HUES64 (cell line): ENCODE data around the gene PRKCQ.

Experiments
- H3K27ac ChIP-seq: 2 replicates; pipeline ENCODE4 v1.7.0; 2013; ENCODE audit warnings: low read depth, low read length, inconsistent platforms
- H3K27me3 ChIP-seq: 2 replicates; pipeline ENCODE4 v1.6.1; 2013; ENCODE audit warnings: mild to moderate bottlenecking, low read length; ENCODE audit not compliant: insufficient read depth
- H3K36me3 ChIP-seq: 2 replicates; pipeline ENCODE4 v1.6.1; 2013; ENCODE audit warnings: mild to moderate bottlenecking, low read length; ENCODE audit not compliant: insufficient read depth
- H3K4me1 ChIP-seq: 2 replicates; pipeline ENCODE4 v1.6.1; 2013; ENCODE audit warnings: mild to moderate bottlenecking, low read length, moderate library complexity; ENCODE audit not compliant: insufficient read depth
- H3K4me3 ChIP-seq: 2 replicates; pipeline ENCODE4 v1.5.1; 2013; ENCODE audit warnings: mild to moderate bottlenecking, low read length, moderate library complexity
- H3K9ac ChIP-seq: 2 replicates; pipeline ENCODE4 v1.6.1; 2013; ENCODE audit warnings: mild to moderate bottlenecking, low read depth, low read length
- H3K9me3 ChIP-seq: 2 replicates; pipeline ENCODE4 v1.6.1; 2013; ENCODE audit warnings: low read depth, low read length; ENCODE audit not compliant: insufficient read depth
- WGBS: fragments of 150-250, 120-280 bp; methylation state at CpG from one replicate; pipeline ENCODE4 v1.1.7; 2013; ENCODE audit warnings: missing lambda C conversion rate; 5-methylcytosine and 5-hydroxymethylcytosine counted together

The PRKCQ gene

GRCh38 chr10:6542999-6543430, 37.1 kb downstream of the PRKCQ start:
- 28% methylated on average over 8 of the region's 9 CpGs for WGBS
- H3K9me3 ChIP-seq = no peaks in the 10 kb centered on the region
- no peak overlapping the region for H3K27ac ChIP-seq
- H3K4me1 ChIP-seq = peaks cover 13% of the 10 kb centered on the region
- no peaks in the 10 kb centered on the region for H3K36me3 ChIP-seq
- no peak overlapping the region for H3K4me3 ChIP-seq
- H3K27me3 ChIP-seq = no peaks in the 10 kb centered on the region; the same call in 1 of the 2 replicates
- no peak overlapping the region for H3K9ac ChIP-seq

- no peak overlapping the region for H3K27ac ChIP-seq
- no peaks in the 10 kb centered on the region; the same call in 1 of the 2 replicates for H3K27me3 ChIP-seq
Measured at GRCh38 chr10:6539833-6540232, 40.2 kb downstream of the PRKCQ start.

DNA sequence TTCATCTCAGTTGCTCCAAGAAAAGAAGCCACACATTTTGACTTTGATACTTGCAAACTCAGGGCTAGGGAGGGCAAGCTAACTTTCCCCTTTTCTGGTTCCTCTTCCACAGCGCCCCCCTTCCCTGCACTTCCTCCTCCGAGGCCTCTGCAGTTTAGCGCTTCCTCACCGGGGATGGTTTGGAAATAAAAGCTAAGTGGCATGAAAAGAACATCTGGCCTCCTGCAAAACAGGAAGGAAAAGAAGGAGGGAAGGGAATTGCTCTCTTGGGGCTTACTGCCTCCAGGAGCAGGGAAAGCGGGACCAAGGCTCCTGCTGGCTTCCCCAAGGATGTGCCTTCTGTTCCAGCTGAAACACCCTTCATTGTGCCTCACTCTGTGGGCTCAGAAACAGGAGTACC, 42.3 kb downstream of the PRKCQ start:
- no peaks in the 10 kb centered on the region for H3K9me3 ChIP-seq
- no peak overlapping the region for H3K4me3 ChIP-seq
- WGBS = 87% methylated on average over 5 of the region's 5 CpGs
- no peaks in the 10 kb centered on the region for H3K36me3 ChIP-seq
- H3K4me1 ChIP-seq = peaks cover 3% of the 10 kb centered on the region
- no peaks in the 10 kb centered on the region; the same call in 1 of the 2 replicates for H3K27me3 ChIP-seq
- no peak overlapping the region for H3K27ac ChIP-seq
- H3K9ac ChIP-seq = no peak overlapping the region

More at GRCh38 chr10:6539833-6540232, 40.2 kb downstream of the PRKCQ start:
- Histone ChIP-seq H3K36me3 (no peaks in the 10 kb centered on the region), H3K4me1 (peaks cover 13% of the 10 kb centered on the region), H3K4me3 (no peak overlapping the region), H3K9ac (no peak overlapping the region), H3K9me3 (no peaks in the 10 kb centered on the region)

DNA sequence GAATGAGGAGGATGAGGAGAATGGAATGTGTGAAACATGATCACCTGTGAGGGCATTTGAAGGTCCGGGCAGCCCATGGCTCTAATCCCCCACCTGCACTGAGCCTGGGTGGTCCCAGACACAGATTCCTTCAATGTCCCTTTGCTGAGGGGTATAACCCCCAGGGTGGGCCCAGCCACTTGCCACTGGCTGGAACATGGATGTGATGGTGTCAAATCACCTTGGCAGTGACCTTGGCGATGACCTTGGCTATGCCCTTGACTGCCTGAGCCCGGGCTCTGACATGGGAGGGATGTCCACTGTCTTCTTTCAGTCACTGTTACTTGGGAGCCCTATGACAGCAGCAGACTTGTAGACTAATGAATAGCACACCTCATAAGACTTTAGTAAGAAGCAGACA, 44.0 kb downstream of the PRKCQ start:
- WGBS = 95% methylated on average over 3 of the region's 3 CpGs

DNA sequence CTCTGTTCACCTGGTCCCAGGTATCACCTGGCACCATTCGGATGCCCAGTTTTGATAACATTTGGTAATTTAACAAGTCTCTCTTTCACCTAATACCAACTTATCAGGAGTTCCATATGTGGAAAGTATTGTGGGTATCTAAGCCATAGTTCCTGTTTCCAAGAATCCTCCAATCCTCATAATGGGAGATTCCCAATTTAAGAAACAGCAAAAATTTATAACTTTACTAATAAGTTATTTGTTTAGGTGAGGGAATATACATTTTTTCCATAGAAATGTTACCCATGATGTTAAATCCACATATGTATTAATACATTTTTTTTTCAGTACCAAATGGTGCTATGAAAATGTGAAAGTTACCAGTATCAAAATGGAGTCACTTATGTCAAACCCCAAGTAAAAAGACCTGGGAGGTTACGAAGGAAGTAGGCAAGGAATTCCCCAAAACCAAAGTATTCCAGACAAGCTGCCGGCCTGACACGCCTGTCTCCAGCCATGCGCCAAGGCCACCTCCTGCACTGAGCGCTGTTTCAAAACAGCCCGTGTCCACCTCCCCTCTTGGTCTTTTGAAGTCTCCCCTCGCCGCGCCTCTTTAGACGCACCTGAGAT, 44.8 kb downstream of the PRKCQ start:
- H3K36me3 ChIP-seq = no peaks in the 10 kb centered on the region
- no peak overlapping the region for H3K27ac ChIP-seq
- peaks cover 7% of the 10 kb centered on the region; the same call in 1 of the 2 replicates for H3K4me1 ChIP-seq
- no peaks in the 10 kb centered on the region for H3K27me3 ChIP-seq
- H3K4me3 ChIP-seq = no peak overlapping the region
- WGBS = 95% methylated on average over 11 of the region's 11 CpGs
- H3K9ac ChIP-seq = no peak overlapping the region
- no peaks in the 10 kb centered on the region for H3K9me3 ChIP-seq

More for the DNA sequence above, 44.0 kb downstream of the PRKCQ start:
- H3K4me1 ChIP-seq = peaks cover 5% of the 10 kb centered on the region; the same call in 1 of the 2 replicates
- H3K36me3 ChIP-seq = no peaks in the 10 kb centered on the region
- no peak overlapping the region for H3K4me3 ChIP-seq
- H3K9ac ChIP-seq = no peak overlapping the region
- H3K9me3 ChIP-seq = no peaks in the 10 kb centered on the region
- no peak overlapping the region for H3K27ac ChIP-seq
- H3K27me3 ChIP-seq = no peaks in the 10 kb centered on the region

- no peak overlapping the region for H3K27ac ChIP-seq
- H3K9me3 ChIP-seq = no peaks in the 10 kb centered on the region
- H3K9ac ChIP-seq = no peak overlapping the region
- 95% methylated on average over 5 of the region's 5 CpGs for WGBS
- H3K27me3 ChIP-seq = no peaks in the 10 kb centered on the region
- peaks cover 7% of the 10 kb centered on the region; the same call in 1 of the 2 replicates for H3K4me1 ChIP-seq
- H3K4me3 ChIP-seq = no peak overlapping the region
- no peaks in the 10 kb centered on the region for H3K36me3 ChIP-seq
Measured at GRCh38 chr10:6532321-6532720, 47.8 kb downstream of the PRKCQ start.

DNA sequence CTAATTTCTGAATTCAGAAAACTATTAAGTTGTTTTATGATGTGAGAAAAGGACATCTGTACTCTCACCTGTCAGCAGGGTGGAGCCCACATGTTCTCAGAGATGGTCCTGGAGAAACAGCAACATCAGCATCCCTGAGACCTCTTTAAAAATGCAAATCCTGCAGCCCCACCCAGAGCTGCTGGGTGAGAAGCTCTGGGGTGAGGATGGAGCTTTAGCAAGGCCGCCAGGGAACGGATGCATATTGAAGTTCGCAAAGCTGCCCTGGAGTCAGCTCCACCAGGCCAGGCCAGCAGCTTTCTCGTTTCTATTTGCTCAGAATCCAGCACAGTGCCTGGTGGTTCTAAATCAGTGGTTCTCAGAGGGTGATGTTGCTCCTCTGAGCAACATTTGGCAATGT, 49.1 kb downstream of the PRKCQ start:
- Histone ChIP-seq H3K27ac (no peak overlapping the region), H3K9me3 (no peaks in the 10 kb centered on the region), H3K4me3 (no peak overlapping the region), H3K27me3 (no peaks in the 10 kb centered on the region), H3K4me1 (peaks cover 7% of the 10 kb centered on the region; the same call in 1 of the 2 replicates), H3K36me3 (no peaks in the 10 kb centered on the region), H3K9ac (no peak overlapping the region)
- 49% methylated on average over 4 of the region's 4 CpGs for WGBS

DNA sequence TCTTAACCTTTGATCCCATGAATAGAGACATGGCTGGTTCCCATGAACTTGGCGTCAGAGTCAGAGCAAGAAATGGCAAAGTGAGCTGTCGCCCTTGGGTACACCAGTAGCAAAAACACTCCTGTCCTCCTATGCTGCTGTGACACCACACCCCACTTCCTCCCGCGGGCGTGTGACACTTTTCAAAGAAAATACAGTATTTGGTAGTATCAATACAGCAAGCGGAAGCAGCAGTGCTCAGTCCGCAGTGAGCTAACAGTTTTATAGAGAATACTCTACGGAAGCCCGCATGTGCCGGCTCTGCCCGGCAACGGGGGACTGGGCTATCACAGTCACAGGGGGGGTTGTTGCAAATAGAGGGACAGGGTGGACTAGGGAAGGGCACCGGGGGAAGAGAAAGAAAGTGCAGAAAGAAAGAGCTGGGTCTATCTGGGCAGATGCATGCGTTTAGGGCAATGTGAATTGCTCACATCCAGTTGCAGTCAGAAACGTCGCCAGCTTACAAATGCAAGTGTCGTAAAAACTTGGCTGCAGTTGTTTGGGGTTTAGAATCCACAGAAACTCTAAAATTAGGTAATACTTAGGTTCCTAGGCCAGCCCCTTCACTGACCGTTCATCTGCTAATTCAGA, 49.8 kb downstream of the PRKCQ start:
- Histone ChIP-seq H3K4me3 (no peak overlapping the region), H3K9ac (no peak overlapping the region), H3K9me3 (no peaks in the 10 kb centered on the region), H3K27ac (no peak overlapping the region), H3K36me3 (no peaks in the 10 kb centered on the region), H3K4me1 (peaks cover 7% of the 10 kb centered on the region; the same call in 1 of the 2 replicates), H3K27me3 (no peaks in the 10 kb centered on the region)
- 92% methylated on average over 18 of the region's 18 CpGs for WGBS

- Histone ChIP-seq H3K36me3 (no peaks in the 10 kb centered on the region), H3K27ac (no peak overlapping the region), H3K4me1 (peaks cover 7% of the 10 kb centered on the region; the same call in 1 of the 2 replicates), H3K27me3 (no peaks in the 10 kb centered on the region), H3K4me3 (no peak overlapping the region), H3K9ac (no peak overlapping the region), H3K9me3 (no peaks in the 10 kb centered on the region)
- WGBS = 94% methylated on average over 12 of the region's 12 CpGs
Measured at GRCh38 chr10:6528198-6528950, 51.7 kb downstream of the PRKCQ start.

GRCh38 chr10:6525599-6526165, 54.4 kb downstream of the PRKCQ start:
- no peak overlapping the region for H3K9ac ChIP-seq
- no peak overlapping the region for H3K4me3 ChIP-seq
- H3K9me3 ChIP-seq = no peaks in the 10 kb centered on the region
- 96% methylated on average over 4 of the region's 4 CpGs for WGBS
- no peaks in the 10 kb centered on the region for H3K36me3 ChIP-seq
- no peaks in the 10 kb centered on the region for H3K27me3 ChIP-seq
- H3K27ac ChIP-seq = no peak overlapping the region
- no peaks in the 10 kb centered on the region for H3K4me1 ChIP-seq

DNA sequence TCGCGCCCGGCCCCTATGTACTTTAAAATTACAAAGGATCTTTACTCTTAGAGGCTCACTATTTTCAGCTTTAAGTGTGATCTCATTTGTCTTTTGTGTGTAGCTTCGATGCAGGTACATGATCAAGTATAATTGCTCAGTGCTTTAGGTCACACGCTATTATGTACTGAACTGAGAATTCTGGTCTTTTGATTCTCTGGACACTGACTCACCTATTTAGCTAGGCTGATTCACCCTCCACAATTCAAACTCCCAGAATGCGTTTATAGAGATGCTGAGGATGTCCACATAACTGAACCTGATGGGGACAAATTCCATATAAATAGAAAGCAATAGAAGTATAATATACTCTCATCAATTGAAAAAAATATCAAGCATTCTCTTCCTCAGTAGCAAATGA, 57.8 kb downstream of the PRKCQ start:
- Histone ChIP-seq H3K27me3 (no peaks in the 10 kb centered on the region), H3K4me3 (no peak overlapping the region), H3K4me1 (no peaks in the 10 kb centered on the region), H3K9ac (no peak overlapping the region), H3K36me3 (no peaks in the 10 kb centered on the region), H3K27ac (no peak overlapping the region), H3K9me3 (no peaks in the 10 kb centered on the region)
- WGBS = 97% methylated on average over 6 of the region's 6 CpGs
